OCI-LY1 (cell line): ENCODE results near the gene C2.

Source experiments
- CTCF ChIP-seq: fragments of 200-600 bp; sonication (generic), shearing (Covaris generic); IDR thresholded peaks from 2 replicates; pipeline ENCODE4 v1.5.1; 2017; ENCODE audit warnings: mild to moderate bottlenecking, antibody characterized with exemption, low read length, moderate library complexity, mixed read lengths
- EZH2 ChIP-seq: fragments of 200-600 bp; sonication (generic), shearing (Covaris generic); IDR thresholded peaks from 2 replicates; pipeline ENCODE4 v1.8.0; 2017; ENCODE audit warnings: borderline replicate concordance, mixed run types, mild to moderate bottlenecking, antibody characterized with exemption, low read length, moderate library complexity, mixed read lengths

- TF ChIP-seq CTCF = no peak
- TF ChIP-seq EZH2 = no peak
Measured at GRCh38 chr6:31879901-31880300, 47.6 kb upstream of the C2 start.
